ENCODE results near the gene LRRTM4. TPM values are rescaled to one million over a fixed set of nuclear protein-coding genes. Genes with fewer than 3 reads are reported as not detected.

LRRTM4 gene
- total and polyA plus RNA-seq, 2 of the 13 experiments (the other 11 are each of a cell fraction or from before 2014, with no cell fraction given), result 1.2 TPM

- intact Hi-C loops (cut with micrococcal nuclease; ENCODE audit: unreplicated experiment) (no loop called here), in situ Hi-C loops (cut with HindIII; ENCODE audit: extremely low pct_ligation_motif_present, low pct_unique_long_range_greater_than_20kb) (no loop called here)
- CTCF ChIA-PET (ENCODE audit: low intra/inter-chr PET ratio, low total read pairs), result no interaction called here
- no peaks in the 10 kb centered on the region for H4K20me1 ChIP-seq (ENCODE audit: insufficient read depth, low read length)
- no peaks in the 10 kb centered on the region for H3K79me2 ChIP-seq (ENCODE audit: insufficient read depth, low read length)
- FAIRE-seq (peak; percentile 12), ATAC-seq (peak; percentile 98), DNase-seq (ENCODE audit: low spot score) (peak; percentile 82)
- POLR2A ChIA-PET, result no interaction called here
- no TSS peak for BruUV-seq (replicated peaks)
- no peak overlapping the region for H2AFZ ChIP-seq (ENCODE audit: low read length)
- H3K4me1 ChIP-seq (ENCODE audit: insufficient read depth, low read length), result peaks cover 9% of the 10 kb centered on the region
- H3K27ac ChIP-seq (ENCODE audit: extremely low read length, insufficient read depth, low read length), result no peak overlapping the region
- H3K36me3 ChIP-seq (replicated peaks in 1 of 2; ENCODE audit: control insufficient read depth in 1 of 2, insufficient read depth in 2 of 2, low read length in 2 of 2), result no peaks in the 10 kb centered on the region
- no peaks in the 10 kb centered on the region for H3K9me3 ChIP-seq (ENCODE audit: low read length)
- H3K27me3 ChIP-seq (ENCODE audit: control insufficient read depth in 1 of 2, insufficient read depth in 2 of 2, low read length in 2 of 2), result no peaks in the 10 kb centered on the region
- H3K9ac ChIP-seq (ENCODE audit: insufficient read depth, low read depth, low read length), result no peak overlapping the region
- WGBS (ENCODE audit: low lambda C conversion rate), result 23% methylated on average over 6 of the region's 6 CpGs
- no peak overlapping the region; the same call in 1 of the 2 replicates for H3K4me2 ChIP-seq (ENCODE audit: low read depth, low read length)
- H3K4me3 ChIP-seq (replicated peaks in 1 of 3; ENCODE audit: insufficient read depth in 1 of 3, low read depth in 2 of 3, low read length in 3 of 3), result no peak overlapping the region; a peak in 1 of 6 replicates
- no peak for TF ChIP-seq ZNF296 (CRISPR knock-in tag; conservative IDR thresholded peaks at IDR 0.05)
- no peak for TF ChIP-seq PPARG (CRISPR knock-in tag; conservative IDR thresholded peaks at IDR 0.05)
- no peak for TF ChIP-seq ZNF678 (CRISPR knock-in tag; IDR thresholded peaks at IDR 0.05)
- TF ChIP-seq, protein P1, sequence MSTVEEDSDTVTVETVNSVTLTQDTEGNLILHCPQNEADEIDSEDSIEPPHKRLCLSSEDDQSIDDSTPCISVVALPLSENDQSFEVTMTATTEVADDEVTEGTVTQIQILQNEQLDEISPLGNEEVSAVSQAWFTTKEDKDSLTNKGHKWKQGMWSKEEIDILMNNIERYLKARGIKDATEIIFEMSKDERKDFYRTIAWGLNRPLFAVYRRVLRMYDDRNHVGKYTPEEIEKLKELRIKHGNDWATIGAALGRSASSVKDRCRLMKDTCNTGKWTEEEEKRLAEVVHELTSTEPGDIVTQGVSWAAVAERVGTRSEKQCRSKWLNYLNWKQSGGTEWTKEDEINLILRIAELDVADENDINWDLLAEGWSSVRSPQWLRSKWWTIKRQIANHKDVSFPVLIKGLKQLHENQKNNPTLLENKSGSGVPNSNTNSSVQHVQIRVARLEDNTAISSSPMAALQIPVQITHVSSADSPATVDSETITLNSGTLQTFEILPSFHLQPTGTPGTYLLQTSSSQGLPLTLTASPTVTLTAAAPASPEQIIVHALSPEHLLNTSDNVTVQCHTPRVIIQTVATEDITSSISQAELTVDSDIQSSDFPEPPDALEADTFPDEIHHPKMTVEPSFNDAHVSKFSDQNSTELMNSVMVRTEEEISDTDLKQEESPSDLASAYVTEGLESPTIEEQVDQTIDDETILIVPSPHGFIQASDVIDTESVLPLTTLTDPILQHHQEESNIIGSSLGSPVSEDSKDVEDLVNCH (CRISPR knock-in tag; IDR thresholded peaks at IDR 0.05), result no peak
- peak; percentile 76 for TF ChIP-seq MEIS2 (CRISPR knock-in tag; IDR thresholded peaks at IDR 0.05)
- 0 out of 2 replicates have a peak, but pooled peaks have one; percentile 26 for TF ChIP-seq NFIC (IDR thresholded peaks at IDR 0.05; ENCODE audit: low read length)
- no peak for TF ChIP-seq STAG1 (CRISPR knock-in tag; IDR thresholded peaks at IDR 0.05)
- no peak; the same call in 1 of the 2 replicates for TF ChIP-seq KDM3A (CRISPR knock-in tag; IDR thresholded peaks at IDR 0.05; ENCODE audit: low read depth)
- no peak for TF ChIP-seq GTF3A (CRISPR knock-in tag; conservative IDR thresholded peaks at IDR 0.05)
- TF ChIP-seq ATM (IDR thresholded peaks at IDR 0.05; ENCODE audit: borderline replicate concordance), result no peak
- TF ChIP-seq, protein P2, sequence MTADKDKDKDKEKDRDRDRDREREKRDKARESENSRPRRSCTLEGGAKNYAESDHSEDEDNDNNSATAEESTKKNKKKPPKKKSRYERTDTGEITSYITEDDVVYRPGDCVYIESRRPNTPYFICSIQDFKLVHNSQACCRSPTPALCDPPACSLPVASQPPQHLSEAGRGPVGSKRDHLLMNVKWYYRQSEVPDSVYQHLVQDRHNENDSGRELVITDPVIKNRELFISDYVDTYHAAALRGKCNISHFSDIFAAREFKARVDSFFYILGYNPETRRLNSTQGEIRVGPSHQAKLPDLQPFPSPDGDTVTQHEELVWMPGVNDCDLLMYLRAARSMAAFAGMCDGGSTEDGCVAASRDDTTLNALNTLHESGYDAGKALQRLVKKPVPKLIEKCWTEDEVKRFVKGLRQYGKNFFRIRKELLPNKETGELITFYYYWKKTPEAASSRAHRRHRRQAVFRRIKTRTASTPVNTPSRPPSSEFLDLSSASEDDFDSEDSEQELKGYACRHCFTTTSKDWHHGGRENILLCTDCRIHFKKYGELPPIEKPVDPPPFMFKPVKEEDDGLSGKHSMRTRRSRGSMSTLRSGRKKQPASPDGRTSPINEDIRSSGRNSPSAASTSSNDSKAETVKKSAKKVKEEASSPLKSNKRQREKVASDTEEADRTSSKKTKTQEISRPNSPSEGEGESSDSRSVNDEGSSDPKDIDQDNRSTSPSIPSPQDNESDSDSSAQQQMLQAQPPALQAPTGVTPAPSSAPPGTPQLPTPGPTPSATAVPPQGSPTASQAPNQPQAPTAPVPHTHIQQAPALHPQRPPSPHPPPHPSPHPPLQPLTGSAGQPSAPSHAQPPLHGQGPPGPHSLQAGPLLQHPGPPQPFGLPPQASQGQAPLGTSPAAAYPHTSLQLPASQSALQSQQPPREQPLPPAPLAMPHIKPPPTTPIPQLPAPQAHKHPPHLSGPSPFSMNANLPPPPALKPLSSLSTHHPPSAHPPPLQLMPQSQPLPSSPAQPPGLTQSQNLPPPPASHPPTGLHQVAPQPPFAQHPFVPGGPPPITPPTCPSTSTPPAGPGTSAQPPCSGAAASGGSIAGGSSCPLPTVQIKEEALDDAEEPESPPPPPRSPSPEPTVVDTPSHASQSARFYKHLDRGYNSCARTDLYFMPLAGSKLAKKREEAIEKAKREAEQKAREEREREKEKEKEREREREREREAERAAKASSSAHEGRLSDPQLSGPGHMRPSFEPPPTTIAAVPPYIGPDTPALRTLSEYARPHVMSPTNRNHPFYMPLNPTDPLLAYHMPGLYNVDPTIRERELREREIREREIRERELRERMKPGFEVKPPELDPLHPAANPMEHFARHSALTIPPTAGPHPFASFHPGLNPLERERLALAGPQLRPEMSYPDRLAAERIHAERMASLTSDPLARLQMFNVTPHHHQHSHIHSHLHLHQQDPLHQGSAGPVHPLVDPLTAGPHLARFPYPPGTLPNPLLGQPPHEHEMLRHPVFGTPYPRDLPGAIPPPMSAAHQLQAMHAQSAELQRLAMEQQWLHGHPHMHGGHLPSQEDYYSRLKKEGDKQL (CRISPR knock-in tag; IDR thresholded peaks at IDR 0.05; ENCODE audit: low read depth), result no peak
- TF ChIP-seq HOXD1 (CRISPR knock-in tag; IDR thresholded peaks at IDR 0.05), result no peak
- no peak for TF ChIP-seq SP5 (CRISPR knock-in tag; IDR thresholded peaks at IDR 0.05; ENCODE audit: borderline replicate concordance, low read depth)
- TF ChIP-seq ZNF460 (CRISPR knock-in tag; IDR thresholded peaks at IDR 0.05; ENCODE audit: borderline replicate concordance), result no peak
- TF ChIP-seq, protein P3, sequence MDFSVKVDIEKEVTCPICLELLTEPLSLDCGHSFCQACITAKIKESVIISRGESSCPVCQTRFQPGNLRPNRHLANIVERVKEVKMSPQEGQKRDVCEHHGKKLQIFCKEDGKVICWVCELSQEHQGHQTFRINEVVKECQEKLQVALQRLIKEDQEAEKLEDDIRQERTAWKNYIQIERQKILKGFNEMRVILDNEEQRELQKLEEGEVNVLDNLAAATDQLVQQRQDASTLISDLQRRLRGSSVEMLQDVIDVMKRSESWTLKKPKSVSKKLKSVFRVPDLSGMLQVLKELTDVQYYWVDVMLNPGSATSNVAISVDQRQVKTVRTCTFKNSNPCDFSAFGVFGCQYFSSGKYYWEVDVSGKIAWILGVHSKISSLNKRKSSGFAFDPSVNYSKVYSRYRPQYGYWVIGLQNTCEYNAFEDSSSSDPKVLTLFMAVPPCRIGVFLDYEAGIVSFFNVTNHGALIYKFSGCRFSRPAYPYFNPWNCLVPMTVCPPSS (IDR thresholded peaks at IDR 0.05), result no peak
- peak; percentile 76 for TF ChIP-seq HNF4A (CRISPR knock-in tag; IDR thresholded peaks at IDR 0.05)
- no peak for TF ChIP-seq TFE3 (CRISPR knock-in tag; IDR thresholded peaks at IDR 0.05)
Measured at GRCh38 chr2:76895469-76895868, 626.7 kb downstream of the LRRTM4 start.
